BJ (cell line): ENCODE data around the gene PALM. TPM values are rescaled to one million over a fixed set of nuclear protein-coding genes. Genes with fewer than 3 reads are reported as not detected.

Experiments
- CTCF ChIA-PET: fragments of 350-600 bp; formaldehyde crosslinking; extraction: SDS; loops from one replicate; lab custom pipeline; 2021; ENCODE audit warnings: antibody characterized with exemption, inconsistent platforms; lab: Yijun Ruan, JAX
- POLR2A ChIA-PET: fragments of 300-600 bp; sonication (Branson Sonifier 250); formaldehyde crosslinking; extraction: SDS; loops from one replicate; lab custom pipeline; 2021; ENCODE audit warnings: antibody characterized with exemption; lab: Charles Lee
- DNase-seq: peaks from one replicate; pipeline ENCODE4 v3.0.0-alpha.2; 2011; ENCODE audit warnings: low read depth
- H3K27me3 ChIP-seq: 2 replicates; pipeline ENCODE4 v1.6.0; 2011; ENCODE audit warnings: low read length; ENCODE audit not compliant: control insufficient read depth, insufficient read depth
- H3K36me3 ChIP-seq: 2 replicates; pipeline ENCODE4 v1.5.1; 2011; ENCODE audit warnings: low read length; ENCODE audit not compliant: control insufficient read depth, insufficient read depth
- H3K4me3 ChIP-seq: 2 replicates; pipeline ENCODE4 v1.5.1; 2011; ENCODE audit warnings: low read depth, mild to moderate bottlenecking, control low read depth, low read length
- polyA plus RNA-seq: library from polyadenylated mRNA; depleted of rRNA; stranded (reverse); fragments of >200 nt; gene quantifications from 2 replicates; pipeline ENCODE4 v1.2.3, GENCODE V29; 2011
- TF ChIP-seq, protein P1 (sequence below): IDR thresholded peaks from 2 replicates; pipeline ENCODE4 v1.5.1; 2011; ENCODE audit warnings: low read depth, mild to moderate bottlenecking, control low read depth, inconsistent platforms, low read length, moderate library complexity; ENCODE audit not compliant: insufficient read depth

PALM gene
- polyA plus RNA-seq, 1 experiment: 1.2 TPM

- DNase-seq: no peak
- Histone ChIP-seq H3K4me3 (no peak overlapping the region), H3K27me3 (peaks cover 5% of the 10 kb centered on the region; the same call in 1 of the 2 replicates), H3K36me3 (no peaks in the 10 kb centered on the region)
- POLR2A ChIA-PET: no interaction called here
- TF ChIP-seq, protein P1, sequence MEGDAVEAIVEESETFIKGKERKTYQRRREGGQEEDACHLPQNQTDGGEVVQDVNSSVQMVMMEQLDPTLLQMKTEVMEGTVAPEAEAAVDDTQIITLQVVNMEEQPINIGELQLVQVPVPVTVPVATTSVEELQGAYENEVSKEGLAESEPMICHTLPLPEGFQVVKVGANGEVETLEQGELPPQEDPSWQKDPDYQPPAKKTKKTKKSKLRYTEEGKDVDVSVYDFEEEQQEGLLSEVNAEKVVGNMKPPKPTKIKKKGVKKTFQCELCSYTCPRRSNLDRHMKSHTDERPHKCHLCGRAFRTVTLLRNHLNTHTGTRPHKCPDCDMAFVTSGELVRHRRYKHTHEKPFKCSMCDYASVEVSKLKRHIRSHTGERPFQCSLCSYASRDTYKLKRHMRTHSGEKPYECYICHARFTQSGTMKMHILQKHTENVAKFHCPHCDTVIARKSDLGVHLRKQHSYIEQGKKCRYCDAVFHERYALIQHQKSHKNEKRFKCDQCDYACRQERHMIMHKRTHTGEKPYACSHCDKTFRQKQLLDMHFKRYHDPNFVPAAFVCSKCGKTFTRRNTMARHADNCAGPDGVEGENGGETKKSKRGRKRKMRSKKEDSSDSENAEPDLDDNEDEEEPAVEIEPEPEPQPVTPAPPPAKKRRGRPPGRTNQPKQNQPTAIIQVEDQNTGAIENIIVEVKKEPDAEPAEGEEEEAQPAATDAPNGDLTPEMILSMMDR: no peak
- CTCF ChIA-PET: interaction anchor here (0.6 kb wide), 1 partner anchor 13 kb away, joined by 3 read pairs; no protein-coding TSS in a partner anchor
These were observed 11.8 kb downstream of the PALM start for GRCh38 chr19:720345-721160.

DNA sequence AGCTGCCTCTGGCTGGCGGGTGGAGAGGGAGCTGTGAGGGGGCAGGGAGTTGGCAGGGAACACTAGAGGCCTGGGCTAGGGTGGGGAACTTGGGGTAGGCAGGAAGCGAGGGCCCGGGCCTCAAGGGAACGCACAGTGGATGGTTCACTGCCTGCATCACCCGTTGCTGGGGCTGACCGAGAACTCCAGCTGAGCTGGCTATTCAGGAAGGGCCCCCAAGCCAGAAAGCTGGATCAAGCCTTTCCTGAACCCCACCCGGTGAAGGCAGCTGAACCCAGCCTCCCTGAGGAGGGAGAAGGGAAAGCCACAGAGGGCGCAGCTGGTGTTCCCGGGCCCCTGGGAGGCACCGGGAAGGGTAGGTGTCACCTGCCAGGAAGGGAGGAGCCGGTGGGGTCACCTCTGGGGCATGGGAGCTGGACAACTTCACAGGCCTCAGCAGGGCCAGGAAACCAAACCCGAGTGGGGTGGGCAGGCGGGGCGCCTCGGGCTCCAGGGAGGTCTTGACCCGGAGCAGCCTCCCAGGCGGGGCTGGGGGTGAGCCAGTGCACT, 13.9 kb downstream of the PALM start:
- TF ChIP-seq, protein P1: no peak
- Histone ChIP-seq H3K27me3 (peaks cover 5% of the 10 kb centered on the region; the same call in 1 of the 2 replicates), H3K36me3 (no peaks in the 10 kb centered on the region), H3K4me3 (no peak overlapping the region)
- no peak for DNase-seq
- POLR2A ChIA-PET: no interaction called here
- CTCF ChIA-PET: interaction anchor here (0.9 to 1.4 kb wide), 3 partner anchors 11 to 19 kb away, joined by 3 to 4 read pairs (median 4); partner anchors contain the start of gene PALM

- Histone ChIP-seq H3K4me3 (no peak overlapping the region), H3K36me3 (no peaks in the 10 kb centered on the region), H3K27me3 (peaks cover 5% of the 10 kb centered on the region; the same call in 1 of the 2 replicates)
- CTCF ChIA-PET: interaction anchor here (1.1 kb wide), 1 partner anchor 11 kb away, joined by 4 read pairs; no protein-coding TSS in a partner anchor
- no peak for DNase-seq
- TF ChIP-seq, protein P1: no peak
- POLR2A ChIA-PET: no interaction called here
These were observed 14.5 kb downstream of the PALM start for GRCh38 chr19:723247-723646.

- TF ChIP-seq, protein P1: no peak
- CTCF ChIA-PET: interaction anchor here (1.1 to 1.7 kb wide), 2 partner anchors 10 kb away, joined by 4 to 7 read pairs; no protein-coding TSS in a partner anchor
These were observed 15.0 kb downstream of the PALM start for GRCh38 chr19:723714-724113.

More at GRCh38 chr19:723714-724113, 15.0 kb downstream of the PALM start:
- H3K36me3 ChIP-seq: no peaks in the 10 kb centered on the region
- H3K4me3 ChIP-seq: no peak overlapping the region
- H3K27me3 ChIP-seq: peaks cover 5% of the 10 kb centered on the region; the same call in 1 of the 2 replicates
- POLR2A ChIA-PET: no interaction called here
- DNase-seq: no peak
